IMR-90 (cell line): ENCODE data around the gene TRAF3. TPM values are rescaled to one million over a fixed set of nuclear protein-coding genes. Genes with fewer than 3 reads are reported as not detected.

Experiments
- ATAC-seq: fragments of 200-7000 bp; cut with Tn5 transposase; 2 replicates; pipeline ENCODE4 v1.9.1; 2020; ENCODE audit warnings: low read depth, mild to moderate bottlenecking, moderate library complexity
- BruUV-seq: library from RNA; stranded (reverse); fragments of 400-500 nt; replicated peaks from 2 replicates; lab custom pipeline; 2021; lab: Mats Ljungman, UMichigan
- CTCF ChIA-PET: fragments of 300-600 bp; formaldehyde crosslinking; extraction: SDS; loops from one replicate; lab custom pipeline; 2021; ENCODE audit warnings: antibody characterized with exemption; lab: Yijun Ruan, JAX
- POLR2A ChIA-PET: fragments of 300-600 bp; sonication (Branson Sonifier 250); formaldehyde crosslinking; loops from one replicate; lab custom pipeline; 2022; ENCODE audit warnings: antibody characterized with exemption; ENCODE audit not compliant: unreplicated experiment; lab: Charles Lee
- DNase-seq: peaks from one replicate; pipeline ENCODE4 v3.0.0; 2013
- H2AFZ ChIP-seq: replicated peaks from 2 replicates; pipeline ENCODE3; 2013; ENCODE audit warnings: low read length, mild to moderate bottlenecking; ENCODE audit not compliant: poor library complexity
- H2AK5ac ChIP-seq: 2 replicates; pipeline ENCODE4 v1.6.1; 2013; ENCODE audit warnings: low read depth, low read length, inconsistent platforms
- H2AK9ac ChIP-seq: replicated peaks from 2 replicates; pipeline ENCODE3; 2013; ENCODE audit warnings: mild to moderate bottlenecking, low read depth, low read length, moderate library complexity; ENCODE audit not compliant: poor library complexity
- H2BK120ac ChIP-seq: 2 replicates; pipeline ENCODE4 v1.6.1; 2013; ENCODE audit warnings: low read depth, low read length, inconsistent platforms
- H2BK15ac ChIP-seq: 3 replicates; pipeline ENCODE4 v1.6.1; 2013; ENCODE audit warnings: low read depth, low read length, inconsistent platforms
- H2BK20ac ChIP-seq: 2 replicates; pipeline ENCODE4 v1.6.1; 2013; ENCODE audit warnings: low read depth, mild to moderate bottlenecking, inconsistent platforms, low read length, moderate library complexity
- H2BK5ac ChIP-seq: 2 replicates; pipeline ENCODE4 v1.6.1; 2013; ENCODE audit warnings: mild to moderate bottlenecking, low read depth, low read length, inconsistent platforms; ENCODE audit not compliant: poor library complexity, severe bottlenecking
- H3K14ac ChIP-seq: replicated peaks from 2 replicates; pipeline ENCODE4 v1.6.1; 2013; ENCODE audit warnings: low read depth, low read length, inconsistent platforms
- H3K18ac ChIP-seq: 2 replicates; pipeline ENCODE4 v1.6.1; 2013; ENCODE audit warnings: low read depth, low read length, control low read depth
- H3K23ac ChIP-seq: 2 replicates; pipeline ENCODE4 v1.6.1; 2013; ENCODE audit warnings: low read depth, low read length, inconsistent platforms
- H3K27ac ChIP-seq: 2 replicates; pipeline ENCODE4 v1.5.1; 2013; ENCODE audit warnings: mild to moderate bottlenecking, control low read depth, low read length; ENCODE audit not compliant: insufficient read depth
- H3K27me3 ChIP-seq: 2 replicates; pipeline ENCODE4 v1.6.1; 2013; ENCODE audit warnings: low read length; ENCODE audit not compliant: control insufficient read depth, insufficient read depth
- H3K36me3 ChIP-seq: 2 replicates; pipeline ENCODE4 v1.6.1; 2013; ENCODE audit warnings: low read length, mixed read lengths; ENCODE audit not compliant: control insufficient read depth, insufficient read depth
- H3K4ac ChIP-seq: 2 replicates; pipeline ENCODE4 v1.6.1; 2013; ENCODE audit warnings: low read depth, low read length, inconsistent platforms
- H3K4me1 ChIP-seq: 2 replicates; pipeline ENCODE4 v1.6.1; 2013; ENCODE audit warnings: low read length, mixed read lengths; ENCODE audit not compliant: control insufficient read depth, insufficient read depth
- H3K4me2 ChIP-seq: 2 replicates; pipeline ENCODE4 v1.6.1; 2013; ENCODE audit warnings: low read depth, mild to moderate bottlenecking, control low read depth, low read length, moderate library complexity
- H3K4me3 ChIP-seq: 2 replicates; pipeline ENCODE4 v1.5.1; 2013; ENCODE audit warnings: low read depth, mild to moderate bottlenecking, control low read depth, low read length, moderate library complexity; ENCODE audit not compliant: insufficient read depth
- H3K56ac ChIP-seq: 2 replicates; pipeline ENCODE4 v1.6.1; 2013; ENCODE audit warnings: low read length, inconsistent platforms; ENCODE audit not compliant: insufficient read depth; ENCODE audit errors: extremely low read depth
- H3K79me1 ChIP-seq, 2 experiments: 2 replicates each; pipeline ENCODE4 v1.6.1; 2013; ENCODE audit warnings: low read length in 2 of 2, inconsistent platforms in 1 of 2, low read depth in 1 of 2
- H3K9ac ChIP-seq: 2 replicates; pipeline ENCODE4 v1.6.1; 2013; ENCODE audit warnings: low read depth, low read length, control low read depth
- H3K9me1 ChIP-seq: 2 replicates; pipeline ENCODE4 v1.6.1; 2013; ENCODE audit warnings: low read length, inconsistent platforms; ENCODE audit not compliant: insufficient read depth
- H3K9me3 ChIP-seq: 2 replicates; pipeline ENCODE4 v1.6.1; 2013; ENCODE audit warnings: low read length; ENCODE audit not compliant: control insufficient read depth, insufficient read depth
- H4K20me1 ChIP-seq: 2 replicates; pipeline ENCODE4 v1.6.1; 2013; ENCODE audit warnings: low read length, inconsistent platforms; ENCODE audit not compliant: insufficient read depth
- H4K5ac ChIP-seq: 2 replicates; pipeline ENCODE4 v1.6.1; 2013; ENCODE audit warnings: mild to moderate bottlenecking, low read depth, low read length, control low read depth
- H4K8ac ChIP-seq, 2 experiments: 2 replicates each; pipeline ENCODE4 v1.6.1; 2013; ENCODE audit warnings: low read depth in 2 of 2, low read length in 2 of 2, control low read depth in 1 of 2, inconsistent platforms in 1 of 2
- H4K91ac ChIP-seq: 2 replicates; pipeline ENCODE4 v1.6.1; 2013; ENCODE audit warnings: low read depth, low read length, inconsistent platforms; ENCODE audit not compliant: insufficient read depth
- BHLHE40 ChIP-seq: fragments of 150-350 bp; IDR thresholded peaks from 2 replicates; pipeline ENCODE4 v1.6.1; 2016; ENCODE audit warnings: mild to moderate bottlenecking, low read depth, low read length
- MAFK ChIP-seq: IDR thresholded peaks from 2 replicates; pipeline ENCODE4 v1.6.1; 2012; ENCODE audit warnings: low read depth, low read length, improper control_type of control experiment
- WGBS, 2 experiments: methylation state at CpG; one replicate each; pipeline versions ENCODE4 v1.1.5 to v1.1.7; 2013; ENCODE audit warnings: missing lambda C conversion rate in 2 of 2; ENCODE audit not compliant: insufficient read length in 1 of 2; ENCODE audit errors: extremely low coverage in 2 of 2; 5-methylcytosine and 5-hydroxymethylcytosine counted together
- dilution Hi-C: fragments of 300-500 bp; cut with HindIII; formaldehyde crosslinking; loops from one replicate; pipeline ENCODE4 v1.14.3; 2018; ENCODE audit warnings: low sequenced_read_pairs; ENCODE audit not compliant: unreplicated experiment
- in situ Hi-C: fragments of 300-500 bp; cut with MboI; formaldehyde crosslinking; loops from 3 replicates; pipeline ENCODE4 v1.14.3; 2019; ENCODE audit warnings: low sequenced_read_pairs, inconsistent platforms, mixed read lengths
- intact Hi-C: fragments of 100-400 bp; cut with micrococcal nuclease; formaldehyde crosslinking; loops from 2 replicates; pipeline ENCODE4 v1.10.0; 2022
- polyA plus RNA-seq, 3 experiments: library from polyadenylated mRNA; depleted of rRNA; stranded (reverse); fragments of >200 nt; gene quantifications; 2 replicates each; pipeline ENCODE4 v1.2.3, GENCODE V29; 2012; ENCODE audit warnings: low replicate concordance in 1 of 3
- total RNA-seq: library from RNA; depleted of rRNA; stranded (reverse); fragments of >200 nt; gene quantifications from 2 replicates; pipeline ENCODE4 v1.2.3, GENCODE V29; 2012

The TRAF3 gene
- total and polyA plus RNA-seq, 2 of the 4 experiments (the other 2 are of a cell fraction), result 21.2 to 25.3 TPM

DNA sequence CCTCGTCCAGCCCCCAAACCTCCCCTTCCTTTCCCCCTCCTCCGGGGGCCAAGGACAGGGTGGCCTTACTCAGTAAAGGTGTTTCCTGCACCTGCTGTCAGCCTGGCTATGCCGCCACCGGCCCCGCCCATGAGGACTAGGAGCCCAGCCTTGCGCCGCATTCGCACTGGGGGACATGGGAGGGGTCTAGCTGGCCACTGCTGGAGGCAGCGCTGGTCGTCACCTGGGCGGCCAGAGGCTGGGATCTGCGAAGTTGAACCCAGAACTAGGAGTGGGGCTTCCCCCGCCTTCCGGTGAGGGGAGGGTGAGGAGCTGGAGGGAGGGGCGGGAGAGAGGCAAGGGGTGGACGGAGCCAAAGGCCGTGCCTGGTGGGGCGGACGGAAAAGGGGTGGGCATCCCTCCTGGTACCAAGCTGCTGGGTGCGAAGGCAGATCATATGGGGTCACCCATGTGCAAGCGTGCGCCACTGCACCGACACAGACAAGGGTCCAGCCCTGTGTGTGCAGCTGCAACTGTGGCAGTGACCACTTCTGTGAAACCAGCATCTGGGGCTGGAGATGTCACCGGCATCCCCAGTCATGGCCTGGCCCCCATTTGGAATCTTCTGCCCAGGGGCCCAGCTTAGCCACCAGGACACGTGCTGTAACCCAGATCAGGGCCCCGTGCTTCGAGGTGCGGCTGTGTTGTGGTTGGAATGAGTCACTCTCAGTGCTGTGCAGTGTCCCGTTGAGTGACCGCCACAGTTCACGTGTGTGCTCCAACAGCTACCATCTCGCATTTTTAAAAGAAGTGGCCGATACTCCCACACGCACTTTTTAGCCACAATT is 153.7 kb downstream of the TRAF3 start:
- Histone ChIP-seq H3K4ac (no peak overlapping the region), H3K23ac (no peak overlapping the region), H3K27me3 (peaks cover 42% of the 10 kb centered on the region), H3K9ac (no peak overlapping the region), H3K79me1 (peaks cover 0 to 10% of the 10 kb centered on the region in 2 experiments; a peak in 2 of 4 replicates), H3K4me3 (no peak overlapping the region), H2BK20ac (no peak overlapping the region), H3K18ac (no peak overlapping the region), H3K9me3 (0 out of 2 replicates have a peak, but pooled peaks cover 5% of the 10 kb centered on the region), H4K8ac (no peak overlapping the region), H3K4me2 (no peak overlapping the region), H2BK15ac (no peak overlapping the region), H3K27ac (no peak overlapping the region), H3K14ac (no peak overlapping the region), H2BK120ac (no peak overlapping the region), H2AK5ac (no peak overlapping the region; the same call in 1 of the 2 replicates), H2BK5ac (no peak overlapping the region), H2AK9ac (peak overlapping the region; percentile 78), H4K91ac (no peak overlapping the region), H3K4me1 (peaks cover 13% of the 10 kb centered on the region), H3K56ac (no peak overlapping the region), H3K36me3 (peaks cover 22% of the 10 kb centered on the region), H2AFZ (peak overlapping the region; percentile 51), H3K9me1 (0 out of 2 replicates have a peak, but pooled peaks cover 7% of the 10 kb centered on the region), H4K20me1 (peaks cover 14% of the 10 kb centered on the region), H4K5ac (no peak overlapping the region)
- DNase-seq (peak; percentile 50), ATAC-seq (no peak)
- intact Hi-C loops (no loop called here), in situ Hi-C loops (no loop called here), dilution Hi-C loops (no loop called here)
- POLR2A ChIA-PET, result no interaction called here
- TF ChIP-seq BHLHE40 (peak; percentile 51; the same call in 1 of the 2 replicates), MAFK (no peak)
- 83% methylated on average over 17 of the region's 34 CpGs; no CpG with 5 or more reads in 1 of the 2 experiments for WGBS, 2 experiments
- CTCF ChIA-PET, result no interaction called here
- BruUV-seq, result no TSS peak
